Activated naive CD4-positive, alpha-beta T cell treated with Interleukin-2 at 50 U/mL for 16 hours (primary cell): Measurements from ENCODE around the gene MFSD6.

Source experiments
- DNase-seq: peaks from one replicate; pipeline ENCODE4 v3.0.0-alpha.2; 2020

The MFSD6 gene

GRCh38 chr2:190443055-190443454 is 34.9 kb downstream of the MFSD6 start:
- no peak for DNase-seq

GRCh38 chr2:190443778-190444481 is 35.8 kb downstream of the MFSD6 start:
- no peak for DNase-seq

GRCh38 chr2:190444976-190445375 is 36.8 kb downstream of the MFSD6 start:
- no peak for DNase-seq

- no peak for DNase-seq
Observed at GRCh38 chr2:190446193-190446592, 38.0 kb downstream of the MFSD6 start.

- DNase-seq = no peak
Observed at GRCh38 chr2:190446750-190447516, 38.8 kb downstream of the MFSD6 start.

- DNase-seq = no peak
Observed at GRCh38 chr2:190447766-190448165, 39.6 kb downstream of the MFSD6 start.

- no peak for DNase-seq
Observed at GRCh38 chr2:190449925-190450324, 41.8 kb downstream of the MFSD6 start.

- no peak for DNase-seq
Observed at GRCh38 chr2:190450363-190450762, 42.2 kb downstream of the MFSD6 start.

GRCh38 chr2:190451561-190452176 is 43.5 kb downstream of the MFSD6 start:
- DNase-seq = no peak

- no peak for DNase-seq
Observed at GRCh38 chr2:190452433-190452832, 44.3 kb downstream of the MFSD6 start.

- no peak for DNase-seq
Observed at GRCh38 chr2:190454795-190455194, 46.6 kb downstream of the MFSD6 start.

GRCh38 chr2:190455358-190456095 is 47.4 kb downstream of the MFSD6 start:
- DNase-seq = no peak

GRCh38 chr2:190456833-190457232 is 48.7 kb downstream of the MFSD6 start:
- no peak for DNase-seq

- DNase-seq = no peak
Observed at GRCh38 chr2:190457256-190457655, 49.1 kb downstream of the MFSD6 start.

- no peak for DNase-seq
Observed at GRCh38 chr2:190458352-190459107, 50.4 kb downstream of the MFSD6 start.

GRCh38 chr2:190459881-190460280 is 51.7 kb downstream of the MFSD6 start:
- DNase-seq = no peak

- no peak for DNase-seq
Observed at GRCh38 chr2:190460487-190460886, 52.3 kb downstream of the MFSD6 start.

GRCh38 chr2:190462181-190462580 is 54.0 kb downstream of the MFSD6 start:
- no peak for DNase-seq

- DNase-seq = no peak
Observed at GRCh38 chr2:190462611-190463010, 54.5 kb downstream of the MFSD6 start.

GRCh38 chr2:190465060-190465459 is 56.9 kb downstream of the MFSD6 start:
- no peak for DNase-seq

- DNase-seq = no peak
Observed at GRCh38 chr2:190466819-190467446, 58.8 kb downstream of the MFSD6 start.

- no peak for DNase-seq
Observed at GRCh38 chr2:190467575-190468083, 59.5 kb downstream of the MFSD6 start.
